T follicular helper cell (primary cell): ENCODE measurements around the gene PLCE1.

Experiments
- DNase-seq: peaks from one replicate; pipeline ENCODE4 v3.0.0-alpha.2; 2020; ENCODE audit warnings: low read depth

The PLCE1 gene

DNA sequence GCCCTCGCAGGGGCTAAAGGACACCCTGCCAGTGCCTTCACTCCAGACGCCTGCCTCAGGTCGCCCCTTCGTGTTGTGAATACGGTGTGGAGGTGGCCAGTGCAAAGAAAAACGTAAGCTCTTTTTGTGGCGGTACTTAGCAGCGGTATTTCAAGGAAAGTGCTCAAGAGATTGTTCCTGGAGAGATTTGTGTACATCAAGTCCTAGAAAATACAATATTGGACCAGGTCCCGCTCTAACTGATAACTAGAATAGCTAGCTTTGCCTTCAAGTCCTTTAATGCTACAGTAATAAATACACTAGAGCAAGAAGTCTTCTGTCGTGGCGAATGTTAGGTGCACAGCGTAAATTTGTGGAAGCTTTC is 689 bp downstream of the PLCE1 start:
- DNase-seq = no peak

DNA sequence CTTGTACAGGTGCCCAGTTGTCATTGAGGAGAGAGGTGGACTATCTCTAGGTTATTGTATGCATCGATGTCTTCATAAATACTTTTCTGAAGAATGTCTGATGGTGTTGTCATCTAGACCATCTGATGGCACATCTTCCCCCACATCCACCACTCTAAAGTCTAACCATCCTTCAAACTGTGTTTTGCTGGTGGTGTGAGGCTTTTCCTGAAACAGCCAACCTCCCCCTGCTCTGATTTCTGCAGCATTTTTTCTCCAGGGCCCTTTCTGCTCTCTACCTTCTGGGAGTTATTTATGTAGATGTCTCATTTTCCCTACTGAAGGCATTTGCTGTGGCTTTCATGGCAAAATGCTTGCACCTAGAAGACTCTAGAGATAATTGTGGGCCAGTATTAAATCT is 1.5 kb downstream of the PLCE1 start:
- DNase-seq = no peak

DNA sequence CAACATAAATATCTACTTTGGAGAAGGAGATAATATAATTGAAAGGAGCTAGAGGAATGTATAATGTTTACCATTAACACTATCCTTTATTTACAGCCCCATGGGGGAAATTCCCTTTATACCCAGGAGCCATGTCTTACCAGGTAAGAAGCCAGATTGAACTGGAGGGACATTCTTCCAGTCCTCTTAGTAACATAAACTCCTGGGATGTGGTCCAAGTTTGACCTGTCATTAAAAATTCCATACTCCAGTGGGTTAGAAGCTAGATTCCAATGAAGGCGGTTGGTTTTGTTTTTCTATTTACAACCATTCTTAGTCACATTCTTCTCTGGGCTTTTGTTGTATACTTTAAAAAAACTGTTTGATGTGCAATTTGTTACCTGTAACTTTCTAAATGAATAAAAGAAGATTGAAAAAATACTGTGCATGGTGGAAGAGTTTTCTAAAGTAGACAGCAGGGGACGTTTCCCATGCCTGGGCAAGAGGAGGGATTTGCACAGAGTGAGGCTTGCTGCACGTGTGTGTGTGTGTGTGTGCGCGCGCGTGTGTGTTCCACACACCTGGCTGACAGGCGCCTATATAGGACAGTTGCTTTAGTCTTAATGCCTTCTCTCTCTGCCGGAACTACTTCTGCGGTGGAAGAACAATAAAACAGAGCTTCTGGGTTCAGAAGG is 2.0 kb downstream of the PLCE1 start:
- DNase-seq = no peak

DNA sequence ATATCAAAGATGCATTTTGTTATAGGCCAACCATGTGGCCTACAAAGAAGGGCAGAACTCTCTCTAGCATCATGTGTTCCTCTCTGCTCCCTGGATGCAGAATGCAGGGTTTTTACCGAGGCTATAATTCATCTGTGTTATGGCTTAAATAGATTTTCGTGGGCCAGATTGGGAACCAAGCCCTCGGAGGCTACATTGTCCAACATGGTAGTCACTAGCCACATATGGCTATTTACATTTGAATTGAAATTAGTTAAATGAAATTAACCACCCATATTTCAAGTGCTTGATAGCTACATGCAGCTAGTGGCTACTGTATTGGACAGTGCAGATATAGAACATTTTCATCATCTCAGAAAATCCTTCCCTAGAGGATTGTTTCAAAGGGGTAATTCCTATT is 2.8 kb downstream of the PLCE1 start:
- DNase-seq = no peak

DNA sequence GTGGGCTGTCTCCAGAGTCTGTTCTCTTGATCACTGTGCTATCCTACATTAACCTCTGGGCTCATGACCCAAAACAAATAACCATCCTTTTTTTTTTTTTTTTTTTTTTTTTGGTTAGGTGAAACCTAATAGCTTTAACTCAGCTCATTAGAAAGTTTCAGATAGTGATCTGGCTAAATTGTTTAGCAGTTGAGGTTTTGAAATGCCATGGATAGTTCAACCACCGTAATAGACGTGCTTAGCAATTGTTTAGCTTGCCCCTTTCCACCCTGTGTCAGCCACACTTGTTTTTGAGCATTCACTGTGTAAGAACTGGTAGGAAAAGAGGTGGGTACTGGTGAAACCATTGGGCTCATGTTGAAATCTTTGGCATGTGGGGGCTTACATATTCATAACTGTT is 3.8 kb downstream of the PLCE1 start:
- no peak for DNase-seq

DNA sequence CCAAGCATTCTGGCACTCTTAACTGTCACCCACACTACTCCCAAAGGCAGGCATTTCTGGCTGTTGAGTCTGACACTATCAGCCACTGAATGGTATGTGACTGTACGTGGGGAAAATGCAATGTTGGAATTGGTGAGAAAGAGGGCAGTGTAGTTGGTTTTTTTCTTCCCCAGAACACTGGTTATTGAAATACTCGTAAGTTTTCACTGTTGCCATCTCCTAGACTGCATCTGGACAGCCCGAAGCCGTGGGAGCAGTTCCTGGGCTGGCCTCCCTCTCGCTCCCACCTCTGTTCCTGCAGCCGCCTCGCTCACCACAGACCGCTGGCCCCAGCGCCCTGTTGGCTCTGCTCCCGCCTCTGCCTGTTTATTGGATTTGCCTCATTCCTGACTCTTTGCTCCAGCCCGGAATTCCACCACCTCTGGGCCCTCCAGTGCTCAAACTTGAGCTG is 5.7 kb downstream of the PLCE1 start:
- DNase-seq = no peak

DNA sequence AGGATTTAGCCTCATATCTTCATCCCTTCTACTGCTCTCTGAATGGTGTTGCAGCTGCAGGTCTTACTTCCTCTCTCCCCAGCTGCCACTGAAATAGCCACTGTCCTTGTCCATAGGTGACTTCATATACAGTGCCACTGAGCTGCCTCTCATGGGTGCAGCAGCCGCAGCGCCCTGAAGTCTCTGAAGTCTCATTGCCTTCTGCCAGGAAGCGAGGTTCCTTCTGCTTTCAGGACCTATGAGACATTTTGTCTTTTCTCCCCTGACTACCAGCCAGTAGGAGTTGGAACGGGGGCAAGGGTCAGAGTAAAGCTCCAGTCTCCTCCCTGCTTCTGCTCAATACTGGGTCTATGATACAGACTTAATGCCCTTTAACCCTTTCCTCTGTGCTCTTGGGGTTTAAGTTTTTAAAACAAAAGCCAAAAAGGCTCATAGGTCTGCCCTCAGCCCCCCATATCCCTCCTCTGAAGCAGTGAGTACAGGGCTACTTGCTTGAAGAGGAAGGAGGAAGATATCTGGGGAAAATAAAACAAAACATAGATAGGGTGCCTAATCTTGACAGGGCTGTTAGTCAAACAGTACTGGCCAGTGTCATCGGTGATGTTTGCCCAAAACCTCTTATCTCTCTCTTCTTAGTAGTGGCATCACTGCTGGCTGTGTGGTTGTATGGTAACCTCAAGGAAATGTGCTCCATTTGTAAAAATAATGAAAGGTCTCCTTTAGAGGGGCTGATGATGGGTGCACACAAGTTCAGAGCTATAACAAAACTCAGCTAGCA is 7.1 kb downstream of the PLCE1 start:
- DNase-seq = no peak

DNA sequence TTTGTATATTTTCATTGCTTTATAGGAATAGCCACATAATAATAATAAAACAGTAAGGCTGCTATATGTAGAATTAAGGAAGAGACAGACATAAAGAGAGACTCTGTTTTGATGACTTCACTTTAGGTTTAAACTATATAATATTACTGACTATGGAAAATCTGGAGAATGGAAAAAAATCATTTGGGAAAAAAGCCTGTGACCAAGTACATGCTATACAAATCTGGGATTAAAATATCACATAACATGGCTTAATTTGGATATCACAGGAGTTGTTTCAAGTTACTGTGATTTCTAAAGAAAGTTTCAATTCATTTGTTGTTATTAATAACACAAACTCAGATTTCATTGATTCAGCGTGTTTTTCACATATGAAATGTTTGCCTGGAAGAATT is 7.7 kb downstream of the PLCE1 start:
- DNase-seq = no peak

DNA sequence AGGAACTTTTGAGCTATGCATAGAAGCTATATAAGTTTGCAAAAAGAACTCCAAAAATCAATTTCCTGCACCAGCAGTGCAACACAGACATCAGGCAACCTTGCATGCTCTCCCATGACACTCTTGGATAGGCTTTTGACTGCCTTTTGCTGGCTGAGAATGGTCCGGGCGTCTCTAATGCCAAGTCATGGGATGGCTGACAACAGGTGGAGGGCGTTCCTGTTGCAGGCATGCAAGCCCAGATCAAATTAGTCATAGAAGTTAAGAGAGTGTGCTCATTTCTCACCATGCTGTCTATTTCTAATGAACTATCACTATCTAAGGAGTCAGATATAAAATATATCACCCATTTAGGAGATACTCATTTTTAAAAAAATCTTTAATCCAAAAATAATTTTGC is 8.4 kb downstream of the PLCE1 start:
- DNase-seq = no peak

DNA sequence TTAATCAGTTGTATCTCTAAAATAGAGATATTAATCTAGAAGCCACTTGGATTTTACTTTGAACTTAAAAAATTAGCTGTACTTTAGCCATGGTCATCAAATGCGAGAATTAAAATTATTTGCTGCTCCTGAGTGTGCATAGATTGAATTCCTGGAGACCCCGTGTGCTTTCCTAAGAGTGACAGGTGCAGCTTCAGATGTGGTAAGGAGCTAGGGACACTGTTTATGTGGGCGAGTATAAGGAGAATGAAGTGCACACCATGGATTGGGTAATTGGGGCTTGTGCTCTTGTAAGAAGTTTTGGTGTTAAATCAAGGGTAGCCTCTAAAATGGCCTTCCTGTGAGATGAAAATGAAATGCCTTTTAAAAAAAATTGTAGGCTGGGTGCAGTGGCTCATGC is 9.8 kb downstream of the PLCE1 start:
- DNase-seq = no peak

DNA sequence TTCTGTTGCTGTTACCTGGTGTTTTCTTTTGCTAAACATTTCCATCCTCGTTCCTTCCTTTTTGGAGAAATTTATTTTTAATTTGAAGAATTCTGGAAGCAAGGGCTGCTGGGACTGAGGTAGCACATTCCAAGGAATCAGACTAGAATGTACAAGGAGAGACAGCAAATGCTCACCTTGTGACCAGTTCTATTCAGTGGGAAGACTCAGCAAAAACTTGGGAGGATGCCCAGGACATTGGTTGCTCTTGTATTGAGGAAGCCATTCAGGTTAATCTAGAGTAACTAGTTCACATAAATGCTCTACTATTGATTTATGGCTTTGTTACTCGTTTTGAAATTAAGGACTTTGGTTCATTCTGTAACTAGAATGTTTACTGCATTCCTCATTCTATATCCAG is 11.3 kb downstream of the PLCE1 start:
- no peak for DNase-seq

DNA sequence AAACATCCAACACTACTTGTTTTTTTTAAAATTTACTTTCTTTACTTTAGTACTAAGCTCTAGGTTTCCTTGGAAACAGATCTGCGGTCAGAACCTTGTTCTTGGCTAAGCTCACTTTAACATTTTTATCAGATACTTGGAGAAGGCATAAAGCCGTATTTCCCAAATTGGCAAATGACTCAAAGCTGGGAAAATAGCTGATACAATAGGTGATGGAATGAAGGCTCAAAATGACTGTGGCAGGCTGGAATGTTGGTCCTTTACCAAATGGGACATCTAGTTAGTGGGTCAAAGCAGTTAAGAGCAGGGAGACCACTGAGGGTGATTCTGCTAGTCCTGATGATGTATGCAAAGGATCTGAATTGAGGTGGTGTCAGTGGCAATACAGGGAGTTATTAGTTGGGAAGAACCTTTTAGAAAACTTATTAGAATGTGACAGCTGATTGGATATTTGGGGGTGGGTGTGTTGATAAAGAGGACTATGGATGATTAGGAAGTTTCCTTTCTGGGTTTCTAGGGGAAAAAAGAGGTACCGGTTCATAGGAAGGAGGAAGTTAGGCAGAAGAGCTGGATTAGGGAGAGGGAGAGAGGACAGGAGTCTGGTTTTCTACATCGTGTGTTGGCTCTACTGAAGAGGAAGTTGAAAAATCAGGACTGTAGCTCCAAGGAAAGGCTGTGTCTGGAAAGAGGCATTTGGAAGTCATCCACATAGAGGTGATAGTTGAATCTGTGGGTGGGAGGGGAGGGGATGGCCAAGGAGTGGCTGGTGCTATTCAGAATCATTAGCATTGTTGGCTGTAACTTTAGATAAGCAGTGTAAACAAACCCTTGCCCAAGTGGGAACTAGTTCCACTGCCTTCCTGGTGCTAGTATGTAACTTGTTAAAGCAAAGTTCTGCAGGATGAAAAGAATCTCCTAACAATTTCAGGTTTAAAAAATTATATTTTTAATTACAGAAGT is 13.1 kb downstream of the PLCE1 start:
- no peak for DNase-seq

DNA sequence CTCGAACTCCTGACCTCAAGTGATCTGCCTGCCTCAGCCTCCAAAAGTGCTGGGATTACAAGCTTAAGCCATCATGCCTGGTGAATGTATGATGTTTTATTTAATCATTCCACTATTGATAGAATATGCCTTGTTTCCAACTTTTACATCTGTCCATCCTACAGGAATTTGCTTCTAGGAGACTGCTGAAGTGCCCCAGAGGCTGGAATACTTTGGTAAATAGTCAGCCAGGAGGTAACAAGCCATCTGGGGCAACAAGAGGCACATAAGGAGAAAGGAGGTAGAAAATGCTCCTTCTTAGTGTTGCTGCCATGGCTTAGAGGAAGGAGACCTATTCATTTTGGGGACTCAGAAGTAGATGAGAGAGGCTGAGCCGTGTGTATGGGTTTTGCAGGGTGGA is 14.8 kb downstream of the PLCE1 start:
- DNase-seq = no peak

DNA sequence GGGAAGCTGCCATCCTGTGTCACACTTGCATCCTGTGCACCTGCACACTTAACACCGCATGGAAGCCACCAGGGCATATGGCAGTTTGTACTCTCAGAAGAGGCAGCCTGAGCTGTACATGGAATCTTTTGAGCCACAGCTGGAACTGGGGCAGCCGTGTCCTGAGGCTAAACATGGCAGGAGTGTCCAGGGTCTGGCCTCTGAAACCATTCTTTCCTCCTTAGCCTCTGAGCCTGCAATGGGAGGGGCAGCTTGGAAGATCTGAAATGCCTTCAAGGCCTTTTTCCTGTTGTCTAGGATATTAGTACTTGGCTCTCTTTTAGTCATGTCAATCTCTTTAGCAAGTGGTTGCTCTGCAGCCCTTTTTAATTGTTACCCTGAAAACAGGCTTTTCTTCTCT is 16.4 kb downstream of the PLCE1 start:
- DNase-seq = no peak

DNA sequence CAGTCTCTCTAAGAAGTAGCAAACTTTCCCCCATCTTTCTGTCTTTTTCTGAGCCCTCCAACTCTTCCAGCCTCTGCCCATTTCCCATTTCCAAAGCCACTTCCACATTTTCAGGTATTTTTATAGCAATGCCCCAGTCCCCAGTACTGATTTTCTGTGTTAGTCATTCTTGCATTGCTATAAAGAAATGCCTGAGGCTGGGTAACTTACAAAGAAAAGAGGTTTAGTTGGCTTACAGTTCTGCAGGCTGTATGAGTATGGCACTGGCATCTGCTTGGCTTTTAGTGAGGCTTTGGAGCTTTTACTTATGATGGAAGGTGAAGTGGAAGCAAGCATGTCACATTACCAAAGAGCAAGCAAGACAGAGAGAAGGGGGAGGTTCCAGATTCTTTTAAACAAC is 17.2 kb downstream of the PLCE1 start:
- DNase-seq = no peak

DNA sequence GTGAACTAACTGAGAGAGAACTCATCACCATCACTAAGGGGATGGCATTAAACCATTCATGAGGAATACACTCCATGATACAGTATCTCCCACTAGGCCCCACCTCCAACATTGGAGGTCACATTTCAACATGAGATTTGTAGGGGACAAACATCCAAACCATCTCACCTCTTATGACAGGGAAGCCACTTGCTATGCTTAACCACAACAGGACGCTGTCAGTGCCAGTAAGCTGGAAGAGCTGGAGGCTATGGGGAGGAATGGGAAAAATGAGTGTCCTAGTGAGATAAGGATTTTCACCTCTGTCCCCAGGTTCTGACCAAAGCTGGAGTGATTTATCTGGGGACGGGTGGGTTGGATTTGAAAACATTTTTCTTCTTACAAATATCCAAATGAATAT is 17.6 kb downstream of the PLCE1 start:
- DNase-seq = no peak

DNA sequence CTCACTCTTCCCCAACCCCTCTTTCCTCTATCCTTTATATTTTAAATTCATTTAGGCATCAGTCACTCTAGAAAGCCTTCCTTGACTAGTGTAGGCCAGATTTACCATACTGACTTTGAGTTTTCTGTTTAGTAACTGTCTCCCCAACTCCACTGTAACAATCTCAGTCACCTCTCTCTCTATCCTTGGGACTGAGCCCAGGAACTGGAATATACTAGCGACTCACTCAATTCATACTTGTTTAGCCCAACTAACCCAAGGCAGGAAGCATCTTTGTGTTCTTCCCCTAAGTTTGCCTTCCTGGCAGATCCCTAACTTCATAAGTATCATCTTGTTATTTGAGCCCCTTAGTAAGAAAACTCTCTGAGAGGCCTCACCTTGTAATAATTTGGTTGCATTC is 19.1 kb downstream of the PLCE1 start:
- no peak for DNase-seq

DNA sequence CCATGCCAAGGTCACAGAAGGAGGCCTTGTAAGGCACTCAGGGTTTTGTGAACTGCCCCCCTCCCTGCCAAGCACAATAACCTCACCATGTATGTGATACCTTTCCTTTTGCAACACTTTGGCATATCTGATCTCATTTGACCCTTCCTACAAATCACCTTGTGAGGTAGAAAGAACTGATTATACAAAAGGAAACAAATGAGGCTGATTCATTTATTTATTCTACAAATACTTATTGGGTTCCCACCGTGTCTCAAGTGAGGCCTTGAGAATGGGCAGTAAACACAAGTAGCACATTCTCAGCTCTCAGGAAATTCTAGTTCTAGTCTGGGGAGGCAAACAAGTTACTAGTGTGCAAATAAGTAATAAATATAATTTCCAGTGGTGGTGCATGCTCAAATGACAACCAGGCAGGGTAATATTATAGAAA is 19.6 kb downstream of the PLCE1 start:
- DNase-seq = no peak

DNA sequence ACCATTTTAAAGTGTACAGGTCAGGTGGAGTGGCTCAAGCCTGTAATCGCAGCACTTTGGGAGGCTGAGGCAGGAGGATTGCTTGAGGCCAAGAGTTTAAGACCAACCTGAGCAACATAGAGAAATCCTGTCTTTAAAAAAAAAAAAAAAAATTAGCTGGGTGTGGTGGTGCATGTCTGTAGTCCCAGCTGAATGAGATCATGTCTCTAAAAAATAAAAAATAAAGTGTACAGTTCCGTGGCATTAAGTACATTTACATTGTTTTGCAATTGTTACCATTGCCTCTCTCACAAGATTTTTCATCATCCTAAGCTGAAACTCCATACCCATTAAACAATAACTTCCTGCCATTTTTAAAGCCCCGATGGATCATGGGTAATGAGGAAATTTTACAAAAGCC is 20.6 kb downstream of the PLCE1 start:
- DNase-seq = no peak

DNA sequence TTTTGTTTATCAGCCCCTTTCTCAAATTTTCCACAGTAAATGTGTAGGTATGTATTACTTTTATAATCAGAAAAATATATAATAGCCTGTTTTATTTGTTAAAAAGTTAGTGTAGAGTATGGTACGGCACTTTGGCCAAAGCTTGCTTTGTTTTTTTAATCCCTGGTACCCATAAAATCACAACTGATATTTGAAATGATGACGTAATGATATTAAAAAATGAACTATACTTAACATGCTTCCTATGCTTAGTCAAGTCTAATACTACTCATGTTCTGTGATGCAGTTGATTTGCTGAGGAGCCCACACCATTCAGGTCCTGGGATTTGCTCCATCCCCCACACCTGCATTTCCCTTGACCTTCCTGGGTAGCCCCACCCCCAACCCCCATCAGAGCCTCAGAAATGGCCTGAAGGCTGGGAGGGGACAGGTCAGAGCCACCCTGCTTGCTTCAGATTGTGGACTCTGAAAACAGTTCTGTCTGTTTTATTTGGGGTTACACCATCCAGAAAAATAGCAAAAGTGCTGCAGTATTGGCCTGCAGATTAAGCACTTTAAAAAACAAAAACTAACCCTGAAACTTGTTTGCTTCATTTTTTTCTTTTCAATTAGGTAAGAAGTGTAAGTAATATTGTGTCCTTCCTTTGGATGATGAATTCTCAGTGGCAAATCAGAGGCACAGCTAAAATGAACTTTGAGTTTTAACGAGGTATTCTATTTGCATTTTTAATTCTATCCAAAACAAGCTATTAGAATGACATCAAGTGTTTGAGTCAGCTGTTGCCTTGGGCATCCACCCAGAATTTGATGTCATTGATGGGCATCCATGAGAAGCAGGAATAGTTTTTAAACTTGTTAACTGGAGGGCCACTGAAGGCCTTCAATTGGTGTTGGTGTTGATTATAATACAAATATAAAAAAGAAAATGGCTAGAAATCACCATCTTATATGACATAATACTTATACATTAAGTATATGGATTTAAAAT is 23.3 kb downstream of the PLCE1 start:
- DNase-seq = no peak

DNA sequence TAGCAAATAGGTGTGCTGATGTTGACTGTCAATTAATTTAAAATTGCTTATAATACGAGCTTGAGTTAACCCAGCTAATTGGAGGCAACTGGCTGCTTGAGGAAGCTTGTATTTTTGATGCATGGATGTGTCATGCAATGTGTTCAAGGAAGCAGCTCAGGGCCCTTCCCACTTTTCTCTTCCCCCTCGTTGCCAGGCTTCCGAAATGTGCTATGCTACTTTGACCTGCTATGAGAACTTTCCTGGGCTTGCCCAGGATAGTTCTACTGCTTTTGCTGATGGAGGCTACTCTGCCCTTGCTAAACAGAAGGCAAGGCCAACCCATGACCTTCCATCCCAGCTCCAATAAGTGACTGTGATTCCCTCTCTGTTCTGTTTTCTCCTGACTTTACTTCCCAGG is 24.4 kb downstream of the PLCE1 start:
- no peak for DNase-seq
